ENCODE measurements around the gene CCDC40. TPM values are rescaled to one million over a fixed set of nuclear protein-coding genes. Genes with fewer than 3 reads are reported as not detected.

The CCDC40 gene
- total and polyA plus RNA-seq, 9 of the 15 experiments (the other 6 are each of a cell fraction or from before 2014, with no cell fraction given) = 0.07 to 0.33 TPM; not detected in 7

- TF ChIP-seq EWSR1 (IDR thresholded peaks at IDR 0.05; ENCODE audit: borderline replicate concordance, low read depth, partially characterized antibody) (no peak), ZNF12 (CRISPR knock-in tag; IDR thresholded peaks at IDR 0.05) (no peak), CTBP1 (IDR thresholded peaks at IDR 0.05; ENCODE audit: borderline replicate concordance) (peak; percentile 60; the same call in 1 of the 2 replicates), ZBTB5 (IDR thresholded peaks at IDR 0.05) (no peak), NELFE (IDR thresholded peaks at IDR 0.05; ENCODE audit: insufficient read depth, insufficient read length) (no peak)
These were observed 34.8 kb downstream of the CCDC40 start (continued) for GRCh38 chr17:80071116-80071841.

GRCh38 chr17:80072410-80072809 lies 36.0 kb downstream of the CCDC40 start:
- Histone ChIP-seq H3K9me3 (replicated peaks; ENCODE audit: control insufficient read depth, insufficient read depth, low read depth, low read length) (no peaks in the 10 kb centered on the region), H3K9ac (ENCODE audit: insufficient read depth in 1 of 2, low read depth in 2 of 2, low read length in 2 of 2) (no peak overlapping the region), H3K9me1 (ENCODE audit: control insufficient read depth, insufficient read depth, low read length) (no peaks in the 10 kb centered on the region), H3K27ac (ENCODE audit: extremely low read depth, low read depth, low read length) (no peak overlapping the region), H3K4me1 (replicated peaks in 1 of 2; ENCODE audit: control insufficient read depth in 2 of 2, insufficient read depth in 2 of 2, low read length in 2 of 2) (peaks cover 5 to 17% of the 10 kb centered on the region in 2 experiments; a peak in 4 of 5 replicates), H4K20me1 (replicated peaks; ENCODE audit: control insufficient read depth, insufficient read depth, low read length) (no peaks in the 10 kb centered on the region), H3K36me3 (ENCODE audit: control insufficient read depth, insufficient read depth, low read length) (no peaks in the 10 kb centered on the region), H3K4me2 (ENCODE audit: insufficient read depth, low read length) (no peak overlapping the region), H3K27me3 (ENCODE audit: control insufficient read depth in 2 of 2, insufficient read depth in 2 of 2, low read length in 2 of 2) (peaks cover 20 to 68% of the 10 kb centered on the region in 2 experiments), H2AFZ (ENCODE audit: low read depth, low read length) (no peak overlapping the region), H3K79me2 (ENCODE audit: control insufficient read depth, insufficient read depth, low read length) (no peaks in the 10 kb centered on the region), H3K4me3 (no peak overlapping the region)
- no peak for FAIRE-seq
- CTCF ChIA-PET (ENCODE audit: low intra/inter-chr PET ratio) = no interaction called here
- no peak for ATAC-seq
- no peak for DNase-seq (ENCODE audit: extremely low read depth in 1 of 4, low spot score in 3 of 4)
- in situ Hi-C loops (cut with MboI) (no loop called here), intact Hi-C loops (cut with micrococcal nuclease) (no loop called here)
- TF ChIP-seq TCF3 (CRISPR knock-in tag; IDR thresholded peaks at IDR 0.05) (no peak), RAD21 (CRISPR knock-in tag; conservative IDR thresholded peaks at IDR 0.05 in 1 of 2, IDR thresholded peaks at IDR 0.05 in 1 of 2) (no peak), HDAC1 (IDR thresholded peaks at IDR 0.05) (no peak), SNAPC5 (CRISPR knock-in tag; IDR thresholded peaks at IDR 0.05) (no peak)
- WGBS (ENCODE audit: insufficient coverage, low coverage, missing lambda C conversion rate) = 14% methylated on average over 6 of the region's 6 CpGs
- POLR2A ChIA-PET = no interaction called here
- BruUV-seq (replicated peaks) = no TSS peak

All from K562 (cell line).